OCI-LY1 (cell line): ENCODE results near the gene ATP8A2.

Experiments
- H2AFZ ChIP-seq: fragments of 200-600 bp; sonication (generic), shearing (Covaris generic); 2 replicates; pipeline ENCODE4 v1.6.0; 2014; ENCODE audit warnings: antibody characterized with exemption, mild to moderate bottlenecking, low read length
- H3F3A ChIP-seq: fragments of 200-600 bp; sonication (generic), shearing (Covaris generic); 2 replicates; pipeline ENCODE4 v1.6.0; 2014; ENCODE audit warnings: mild to moderate bottlenecking, antibody characterized with exemption, low read length, moderate library complexity; ENCODE audit not compliant: insufficient read depth
- H3K27ac ChIP-seq: fragments of 200-600 bp; sonication (generic); 2 replicates; pipeline ENCODE4 v1.5.1; 2014; ENCODE audit warnings: low read length, mixed run types, mild to moderate bottlenecking, low read depth; ENCODE audit not compliant: poor library complexity, severe bottlenecking
- H3K27me3 ChIP-seq: fragments of 200-600 bp; sonication (generic); 2 replicates; pipeline ENCODE4 v1.6.0; 2014; ENCODE audit warnings: antibody characterized with exemption, mild to moderate bottlenecking, low read length, moderate library complexity; ENCODE audit not compliant: insufficient read depth
- H3K36me3 ChIP-seq: fragments of 200-600 bp; sonication (generic); 2 replicates; pipeline ENCODE4 v1.6.1; 2014; ENCODE audit warnings: mild to moderate bottlenecking, antibody characterized with exemption, low read length, moderate library complexity, mixed read lengths; ENCODE audit not compliant: insufficient read depth
- H3K4me1 ChIP-seq: fragments of 200-600 bp; sonication (generic); 2 replicates; pipeline ENCODE4 v1.5.1; 2014; ENCODE audit warnings: mild to moderate bottlenecking, low read length, moderate library complexity; ENCODE audit not compliant: insufficient read depth, severe bottlenecking
- H3K4me2 ChIP-seq: fragments of 200-600 bp; sonication (generic), shearing (Covaris generic); 2 replicates; pipeline ENCODE4 v1.6.1; 2014; ENCODE audit warnings: low read length
- H3K4me3 ChIP-seq: fragments of 200-600 bp; sonication (generic); 2 replicates; pipeline ENCODE4 v1.5.1; 2014; ENCODE audit warnings: low read length, low read depth, mild to moderate bottlenecking, mixed read lengths; ENCODE audit not compliant: poor library complexity, severe bottlenecking
- H3K79me2 ChIP-seq: fragments of 200-600 bp; shearing (Covaris generic); 2 replicates; pipeline ENCODE4 v1.6.1; 2016; ENCODE audit warnings: mixed run types, low read length, mixed read lengths; ENCODE audit not compliant: insufficient read depth
- H3K9ac ChIP-seq: fragments of 200-600 bp; sonication (generic), shearing (Covaris generic); 2 replicates; pipeline ENCODE4 v1.6.1; 2014; ENCODE audit warnings: mild to moderate bottlenecking, low read length, mixed read lengths
- H3K9me2 ChIP-seq: fragments of 200-600 bp; sonication (generic), shearing (Covaris generic); 2 replicates; pipeline ENCODE4 v1.6.1; 2014; ENCODE audit warnings: low read depth, mild to moderate bottlenecking, low read length, mixed read lengths
- H3K9me3 ChIP-seq: fragments of 200-600 bp; shearing (Covaris generic); 2 replicates; pipeline ENCODE4 v1.6.1; 2014; ENCODE audit warnings: low read length, mixed read lengths
- H4K20me1 ChIP-seq: fragments of 200-600 bp; sonication (generic), shearing (Covaris generic); 2 replicates; pipeline ENCODE4 v1.6.0; 2016; ENCODE audit warnings: mild to moderate bottlenecking, low read length; ENCODE audit not compliant: insufficient read depth
- CTCF ChIP-seq: fragments of 200-600 bp; sonication (generic), shearing (Covaris generic); IDR thresholded peaks from 2 replicates; pipeline ENCODE4 v1.5.1; 2017; ENCODE audit warnings: mild to moderate bottlenecking, antibody characterized with exemption, low read length, moderate library complexity, mixed read lengths
- EZH2 ChIP-seq: fragments of 200-600 bp; sonication (generic), shearing (Covaris generic); IDR thresholded peaks from 2 replicates; pipeline ENCODE4 v1.8.0; 2017; ENCODE audit warnings: borderline replicate concordance, mixed run types, mild to moderate bottlenecking, antibody characterized with exemption, low read length, moderate library complexity, mixed read lengths

The ATP8A2 gene

DNA sequence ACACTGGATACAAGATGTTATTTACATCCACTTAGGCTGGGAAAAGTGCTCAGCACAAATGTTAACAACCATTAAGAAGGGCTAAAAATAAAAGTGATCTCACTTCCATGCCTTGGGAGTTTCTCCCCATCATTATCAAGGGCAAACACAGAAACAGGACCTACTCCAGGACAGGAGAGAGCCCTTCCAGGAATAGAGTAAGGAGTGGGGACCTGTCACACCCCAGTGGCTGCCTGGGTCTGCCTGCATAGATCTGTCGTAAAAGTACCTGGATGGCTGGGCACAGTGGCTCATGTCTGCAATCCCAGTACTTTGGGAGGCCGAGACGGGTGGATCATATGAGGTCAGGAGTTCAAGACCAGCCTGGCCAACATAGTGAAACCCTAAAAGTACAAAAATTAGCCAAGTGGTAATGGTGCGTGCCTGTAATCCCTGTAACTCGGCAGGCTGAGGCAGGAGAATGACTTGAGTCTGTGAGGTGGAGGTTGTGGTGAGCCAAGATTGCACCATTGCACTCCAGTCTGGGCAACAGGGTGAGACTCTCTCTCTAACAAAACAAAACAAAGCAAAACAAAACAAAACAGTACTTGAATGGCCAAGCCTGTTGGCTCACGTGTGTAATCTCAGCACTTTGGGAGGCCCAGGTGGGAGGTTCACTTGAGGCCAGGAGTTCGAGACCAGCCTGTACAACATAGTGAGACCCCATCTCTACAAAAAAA is 5.6 kb downstream of the ATP8A2 start:
- no peaks in the 10 kb centered on the region for H3K9me2 ChIP-seq
- H3F3A ChIP-seq, result no peaks in the 10 kb centered on the region
- H3K9ac ChIP-seq, result no peak overlapping the region
- no peaks in the 10 kb centered on the region for H3K4me1 ChIP-seq
- no peaks in the 10 kb centered on the region for H3K79me2 ChIP-seq
- TF ChIP-seq EZH2 (no peak), CTCF (no peak)
- H3K27me3 ChIP-seq, result no peaks in the 10 kb centered on the region
- H3K4me2 ChIP-seq, result no peak overlapping the region
- H3K27ac ChIP-seq, result no peak overlapping the region
- no peak overlapping the region for H3K4me3 ChIP-seq
- no peaks in the 10 kb centered on the region for H3K36me3 ChIP-seq
- no peak overlapping the region for H2AFZ ChIP-seq
- no peaks in the 10 kb centered on the region for H3K9me3 ChIP-seq
- no peaks in the 10 kb centered on the region for H4K20me1 ChIP-seq

- Histone ChIP-seq H3K9me3 (no peaks in the 10 kb centered on the region), H3K4me3 (no peak overlapping the region), H4K20me1 (no peaks in the 10 kb centered on the region), H2AFZ (no peak overlapping the region), H3K27me3 (no peaks in the 10 kb centered on the region), H3K36me3 (no peaks in the 10 kb centered on the region), H3K9me2 (no peaks in the 10 kb centered on the region), H3F3A (no peaks in the 10 kb centered on the region), H3K79me2 (no peaks in the 10 kb centered on the region), H3K27ac (no peak overlapping the region), H3K4me2 (no peak overlapping the region), H3K4me1 (no peaks in the 10 kb centered on the region), H3K9ac (no peak overlapping the region)
- TF ChIP-seq CTCF, result no peak
- TF ChIP-seq EZH2, result no peak
These were observed 6.8 kb downstream of the ATP8A2 start for GRCh38 chr13:25378528-25378927.

DNA sequence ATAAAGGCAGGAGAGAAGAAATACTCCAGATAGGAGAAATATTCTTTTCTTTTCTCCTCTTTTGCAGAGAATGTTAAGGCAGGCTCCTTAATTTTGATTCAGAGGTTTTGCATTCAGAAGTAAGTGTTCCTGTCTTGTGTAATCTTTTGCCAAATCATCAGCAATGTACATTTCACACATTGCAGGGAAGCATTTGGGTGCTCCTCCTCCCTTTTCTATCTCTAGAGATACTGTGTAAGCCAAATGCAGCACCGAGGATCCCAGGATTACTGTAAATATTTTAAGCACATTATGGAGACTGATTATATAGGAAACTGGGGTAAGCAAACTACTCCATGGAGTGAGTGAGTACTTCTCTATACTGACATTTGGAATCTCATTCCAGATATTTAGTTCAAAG is 7.2 kb downstream of the ATP8A2 start:
- Histone ChIP-seq H2AFZ (no peak overlapping the region), H3F3A (no peaks in the 10 kb centered on the region), H3K27me3 (no peaks in the 10 kb centered on the region), H3K9me3 (no peaks in the 10 kb centered on the region), H4K20me1 (no peaks in the 10 kb centered on the region), H3K4me3 (no peak overlapping the region), H3K27ac (no peak overlapping the region), H3K36me3 (no peaks in the 10 kb centered on the region), H3K9me2 (no peaks in the 10 kb centered on the region), H3K9ac (no peak overlapping the region), H3K4me2 (no peak overlapping the region), H3K79me2 (no peaks in the 10 kb centered on the region), H3K4me1 (no peaks in the 10 kb centered on the region)
- no peak for TF ChIP-seq CTCF
- no peak for TF ChIP-seq EZH2
